Esophagus squamous epithelium (tissue), 5 donors: Measurements from ENCODE around the gene MARCHF9. TPM values are rescaled to one million over a fixed set of nuclear protein-coding genes. Genes with fewer than 3 reads are reported as not detected.

Source experiments
- DNase-seq: peaks from one replicate; lab custom pipeline; 2025; lab: John Stamatoyannopoulos, UW
- H3K27ac ChIP-seq, 4 donors: fragments of 200-600 bp; sonication (generic); one replicate each; pipeline ENCODE4 v1.5.1; 2016 to 2019; ENCODE audit warnings: mild to moderate bottlenecking in 1 of 4
- H3K27me3 ChIP-seq, 4 donors: fragments of 200-600 bp; sonication (generic); 1 replicate in 3 of 4; 2 replicates in 1 of 4; pipeline versions ENCODE4 v1.5.1 to v1.6.0; 2017 to 2021; ENCODE audit warnings: antibody characterized with exemption in 1 of 4
- H3K36me3 ChIP-seq, 3 donors: fragments of 200-600 bp; sonication (generic); one replicate each; pipeline ENCODE4 v1.5.1; 2016 to 2019
- H3K4me1 ChIP-seq, 3 donors: fragments of 200-600 bp; sonication (generic); one replicate each; pipeline ENCODE4 v1.5.1; 2017 to 2019
- H3K4me3 ChIP-seq, 4 donors: fragments of 200-600 bp; sonication (generic); 1 replicate in 3 of 4; 2 replicates in 1 of 4; pipeline ENCODE4 v1.5.1; 2016 to 2019; ENCODE audit warnings: mild to moderate bottlenecking in 2 of 4, moderate library complexity in 1 of 4
- H3K9me3 ChIP-seq, 3 donors: fragments of 200-600 bp; sonication (generic); one replicate each; pipeline ENCODE4 v1.5.1; 2016 to 2019
- CTCF ChIP-seq, 6 experiments: fragments of 450-650 bp in 4 of 6; fragments of 200-600 bp in 2 of 6; sonication (generic) in 2 of 6; IDR thresholded peaks; one replicate each; pipeline ENCODE4 v1.5.1; 2016 to 2019; ENCODE audit warnings: antibody characterized with exemption in 6 of 6, mild to moderate bottlenecking in 4 of 6, moderate library complexity in 4 of 6
- POLR2A ChIP-seq, 4 donors: fragments of 450-650 bp; IDR thresholded peaks; one replicate each; pipeline ENCODE4 v1.6.1; 2017; ENCODE audit warnings: antibody characterized with exemption in 4 of 4, mild to moderate bottlenecking in 4 of 4, moderate library complexity in 3 of 4
- WGBS, 2 donors: methylation state at CpG; one replicate each; pipeline ENCODE4 v1.1.5; 2018; 5-methylcytosine and 5-hydroxymethylcytosine counted together
- intact Hi-C: fragments of 100-400 bp; cut with DNase I; formaldehyde crosslinking; loops from one replicate; pipeline ENCODE4 v1.15.0; 2022
- total RNA-seq, 4 donors: library from RNA; depleted of rRNA; stranded (reverse); fragments of >200 nt; gene quantifications; one replicate each; pipeline ENCODE4 v1.1.0, GENCODE V29; 2016
- donor health status: DM: yes; HTN: yes; CAD: no.

Gene MARCHF9
- total RNA-seq, 4 donors from 2014 or later = 3.6 to 8.4 (median 5.3) TPM

GRCh38 chr12:57725851-57726150, 29.1 kb upstream of the MARCHF9 start:
- TF ChIP-seq POLR2A (IDR thresholded peaks at IDR 0.05) (no peak), CTCF (IDR thresholded peaks at IDR 0.05) (no peak)
- H3K4me3 ChIP-seq = peak overlapping the region; percentile 63 to 86 (median 67)
- intact Hi-C loops = no loop called here
- no peak for DNase-seq
- no peaks in the 10 kb centered on the region for H3K9me3 ChIP-seq
- peaks cover 0 to 7% (median 0%) of the 10 kb centered on the region in 4 donors for H3K27me3 ChIP-seq
- WGBS, 2 donors = 13% methylated on average over 6 of the region's 10 CpGs; no CpG with 5 or more reads in 1 of the 2 donors
- peaks cover 0 to 18% (median 9%) of the 10 kb centered on the region in 3 donors for H3K36me3 ChIP-seq
- H3K27ac ChIP-seq = peak overlapping the region; percentile 77 to 88 (median 84)
- peaks cover 8 to 26% (median 15%) of the 10 kb centered on the region in 3 donors for H3K4me1 ChIP-seq

- DNase-seq = peak; percentile 21
- Histone ChIP-seq H3K36me3 (peaks cover 0 to 18% (median 5%) of the 10 kb centered on the region in 3 donors), H3K27me3 (peaks cover 0 to 7% (median 0%) of the 10 kb centered on the region in 4 donors), H3K27ac (peak overlapping the region; percentile 77 to 88 (median 84)), H3K4me1 (peaks cover 8 to 26% (median 15%) of the 10 kb centered on the region in 3 donors), H3K9me3 (no peaks in the 10 kb centered on the region), H3K4me3 (peak overlapping the region; percentile 63 to 86 (median 67))
- intact Hi-C loops = no loop called here
- WGBS, 2 donors = 21 to 37% methylated on average over 3 to 46 of the region's 79 CpGs
- TF ChIP-seq CTCF (IDR thresholded peaks at IDR 0.05) = peak; percentile 43 to 83 (median 70)
- peak in 1 of 4 donors; percentile 30 for TF ChIP-seq POLR2A (IDR thresholded peaks at IDR 0.05)
Observed at GRCh38 chr12:57726151-57726883, 28.6 kb upstream of the MARCHF9 start.

- WGBS, 2 donors = 69 to 100% methylated on average over 5 to 7 of the region's 76 CpGs
- Histone ChIP-seq H3K36me3 (peaks cover 0 to 13% (median 0%) of the 10 kb centered on the region in 3 donors), H3K4me3 (peak overlapping the region; percentile 63 to 86 (median 67)), H3K27me3 (peaks cover 0 to 13% (median 0%) of the 10 kb centered on the region in 4 donors), H3K27ac (peak overlapping the region; percentile 77 to 88 (median 84)), H3K9me3 (no peaks in the 10 kb centered on the region), H3K4me1 (peaks cover 8 to 26% (median 15%) of the 10 kb centered on the region in 3 donors)
- TF ChIP-seq POLR2A (IDR thresholded peaks at IDR 0.05) = no peak
- peak in 4 of 6 experiments; percentile 32 to 59 (median 42) for TF ChIP-seq CTCF (IDR thresholded peaks at IDR 0.05)
- intact Hi-C loops = no loop called here
- DNase-seq = no peak
Observed at GRCh38 chr12:57726884-57727757, 27.8 kb upstream of the MARCHF9 start.

- Histone ChIP-seq H3K4me3 (no peak overlapping the region), H3K27ac (no peak overlapping the region), H3K9me3 (no peaks in the 10 kb centered on the region), H3K4me1 (peaks cover 8 to 26% (median 15%) of the 10 kb centered on the region in 3 donors), H3K36me3 (peaks cover 0 to 10% (median 0%) of the 10 kb centered on the region in 3 donors), H3K27me3 (peaks cover 0 to 21% (median 0%) of the 10 kb centered on the region in 4 donors)
- WGBS, 2 donors = 75 to 77% methylated on average over 13 of the region's 21 CpGs
- intact Hi-C loops = no loop called here
- TF ChIP-seq CTCF (IDR thresholded peaks at IDR 0.05) (no peak), POLR2A (IDR thresholded peaks at IDR 0.05) (no peak)
- DNase-seq = no peak
Observed at GRCh38 chr12:57727758-57728395, 27.0 kb upstream of the MARCHF9 start.
